GM18907 (cell line): Measurements from ENCODE around the gene RPS18.

Experiments
- ATAC-seq: cut with Tn5 transposase; IDR thresholded peaks from one replicate; pipeline ENCODE4 v1.9.1; 2021; ENCODE audit warnings: mild to moderate bottlenecking, moderate library complexity; ENCODE audit not compliant: unreplicated experiment

Gene RPS18

DNA sequence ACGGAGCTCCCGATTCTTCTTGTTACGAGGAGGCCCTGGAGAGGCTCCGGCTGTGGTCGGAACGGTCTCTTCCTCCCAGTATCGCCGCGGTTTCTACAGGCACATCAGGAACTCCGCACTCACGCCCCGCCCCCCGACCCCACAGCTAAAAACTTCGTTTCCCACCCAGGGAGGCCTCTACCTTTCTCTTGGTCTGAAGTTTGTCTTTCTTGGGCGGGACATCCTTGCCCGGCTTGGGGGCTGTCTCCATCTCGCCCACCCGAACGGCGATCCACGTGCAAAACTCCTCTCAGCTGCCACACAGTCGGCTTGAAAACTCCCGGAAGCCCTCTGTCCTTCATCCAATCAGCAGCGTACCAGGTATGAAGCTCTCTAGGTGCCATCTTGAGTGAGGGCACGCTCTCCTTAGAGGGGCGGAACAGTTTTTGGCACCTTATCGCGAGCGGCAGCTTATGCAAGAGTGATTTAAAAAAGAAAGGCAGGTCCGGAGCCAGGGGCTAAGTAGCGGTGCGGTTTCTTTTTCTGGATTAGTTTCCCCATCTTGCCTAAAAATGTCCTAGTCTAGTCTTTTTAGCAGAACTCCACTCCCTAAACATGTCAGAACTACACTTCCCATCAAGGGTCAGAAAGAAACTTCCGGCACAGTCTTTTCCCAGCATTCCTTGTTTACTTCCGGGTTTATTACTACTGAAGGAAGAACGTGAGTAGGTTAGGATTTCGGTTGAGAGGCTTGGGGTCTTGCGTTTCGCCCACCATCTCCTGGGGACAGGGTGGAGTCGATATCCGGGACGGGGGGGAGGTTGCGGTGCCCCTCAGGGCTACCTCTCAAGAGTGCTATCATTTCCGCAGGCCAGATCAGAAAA is 17.3 kb downstream of the RPS18 start, which contains the start of the genes PFDN6 and WDR46:
Gene PFDN6, plus strand, starts transcription at position 681 of the 863 bp plus-strand sequence. CDS start 256 bp downstream, outside the sequence.
Gene WDR46, minus strand, starts transcription at position 319 of the 863 bp plus-strand sequence. Its CDS starts 69 bp downstream, at position 250.
- peak; percentile 78 for ATAC-seq

DNA sequence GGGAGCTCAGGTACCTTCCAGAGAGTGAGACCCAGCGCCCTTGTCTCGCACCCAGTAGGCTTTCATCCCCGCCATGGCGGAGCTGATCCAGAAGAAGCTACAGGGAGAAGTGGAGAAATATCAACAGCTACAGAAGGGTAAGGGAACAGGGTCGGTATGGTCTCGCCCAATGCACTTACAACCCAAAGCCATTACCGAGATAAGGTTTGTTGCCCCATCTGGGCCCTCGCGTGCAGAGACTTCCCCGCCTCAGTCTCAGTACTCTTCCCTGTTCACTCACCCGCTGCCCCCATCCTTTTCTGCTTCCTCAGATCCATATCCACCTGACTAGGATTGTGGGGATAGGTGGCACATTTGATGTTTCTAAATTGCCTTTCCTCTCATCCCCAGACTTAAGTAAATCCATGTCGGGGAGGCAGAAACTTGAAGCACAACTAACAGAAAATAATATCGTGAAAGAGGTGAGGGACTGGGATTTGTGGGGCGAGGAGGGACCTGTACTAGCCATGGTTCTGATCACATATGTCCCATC is 18.0 kb downstream of the RPS18 start:
- peak; percentile 4 for ATAC-seq

DNA sequence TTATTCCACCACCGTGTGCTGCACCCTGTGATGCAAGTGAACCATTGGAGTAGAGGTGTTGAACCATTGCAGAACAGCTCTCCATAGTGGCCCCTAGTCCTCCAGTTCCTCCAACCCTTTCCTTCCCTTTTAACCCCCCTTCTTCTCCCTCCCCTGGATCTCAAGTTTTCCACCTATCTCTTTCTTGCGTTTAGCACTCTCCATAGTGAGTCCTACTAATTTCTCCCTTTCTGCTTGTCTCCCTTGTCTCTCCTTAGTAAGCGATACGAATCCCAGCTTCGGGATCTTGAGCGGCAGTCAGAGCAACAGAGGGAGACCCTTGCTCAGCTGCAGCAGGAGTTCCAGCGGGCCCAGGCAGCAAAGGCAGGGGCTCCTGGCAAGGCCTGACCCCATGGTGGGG is 18.6 kb downstream of the RPS18 start:
- ATAC-seq: no peak

DNA sequence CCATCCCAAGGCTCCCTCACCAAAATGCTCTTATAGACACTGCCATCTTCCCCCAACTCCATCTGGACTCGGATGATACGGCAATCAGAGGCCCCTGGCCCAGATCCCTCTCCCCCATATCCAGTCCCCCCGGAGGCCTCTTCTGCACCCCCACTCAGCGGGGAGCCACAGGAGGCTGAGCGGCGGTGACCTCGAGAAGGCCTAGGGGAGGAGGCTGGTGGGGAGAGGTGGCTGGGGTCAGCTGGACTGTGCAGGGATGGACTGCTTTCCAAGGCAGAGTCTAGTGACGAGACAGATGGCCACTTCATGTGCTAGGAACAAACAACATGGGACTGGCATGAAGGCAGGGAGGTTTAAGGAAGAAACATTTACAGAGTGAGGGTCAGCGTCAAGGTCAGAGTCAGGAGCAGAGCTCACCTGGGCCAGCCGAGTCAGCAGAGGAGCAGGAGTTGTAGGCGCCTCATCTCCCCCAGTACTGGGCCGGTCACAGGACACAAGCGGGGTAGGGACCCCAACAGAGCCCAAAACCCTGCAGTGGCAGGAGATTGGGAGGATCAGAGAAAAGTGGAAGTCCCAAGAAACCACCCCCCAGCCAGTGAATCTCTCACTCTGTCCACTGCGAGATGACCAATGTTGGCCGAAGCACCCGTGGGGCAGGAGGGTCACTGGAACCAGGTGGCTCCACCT is 21.3 kb downstream of the RPS18 start:
- ATAC-seq: no peak

DNA sequence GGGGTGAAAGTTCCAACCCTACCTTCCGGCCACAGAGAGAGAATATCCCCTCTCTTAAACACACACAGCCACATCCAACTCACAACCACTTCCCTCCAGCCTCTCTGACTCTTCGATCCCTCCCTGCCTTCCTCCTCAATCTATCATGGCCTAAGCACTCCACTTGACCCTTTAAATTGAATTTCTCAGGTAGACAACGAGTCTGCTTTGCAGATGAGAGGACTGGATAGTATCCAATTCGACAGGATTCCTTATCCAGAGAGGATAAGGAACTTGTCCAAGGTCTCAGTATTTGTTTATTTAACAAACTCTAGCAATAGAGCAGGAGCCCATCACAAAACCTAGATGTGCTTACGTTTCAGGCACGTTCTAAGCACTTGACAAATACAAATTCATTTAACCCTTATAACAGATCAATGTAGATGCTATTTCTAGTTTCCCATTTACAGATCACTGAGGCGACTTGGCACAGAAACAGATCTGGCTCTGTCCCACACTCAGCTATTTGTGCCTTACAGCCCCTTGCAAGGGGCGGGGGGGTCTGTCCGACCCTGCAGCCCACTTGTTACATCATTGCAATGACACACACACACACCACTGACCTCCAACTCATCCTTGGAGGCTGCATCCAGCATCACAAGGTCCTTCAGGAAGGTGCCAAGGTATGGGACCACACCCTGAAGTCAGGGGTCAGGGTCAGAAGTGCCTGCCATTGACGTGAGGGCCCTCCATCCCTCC is 22.4 kb downstream of the RPS18 start:
- no peak for ATAC-seq

DNA sequence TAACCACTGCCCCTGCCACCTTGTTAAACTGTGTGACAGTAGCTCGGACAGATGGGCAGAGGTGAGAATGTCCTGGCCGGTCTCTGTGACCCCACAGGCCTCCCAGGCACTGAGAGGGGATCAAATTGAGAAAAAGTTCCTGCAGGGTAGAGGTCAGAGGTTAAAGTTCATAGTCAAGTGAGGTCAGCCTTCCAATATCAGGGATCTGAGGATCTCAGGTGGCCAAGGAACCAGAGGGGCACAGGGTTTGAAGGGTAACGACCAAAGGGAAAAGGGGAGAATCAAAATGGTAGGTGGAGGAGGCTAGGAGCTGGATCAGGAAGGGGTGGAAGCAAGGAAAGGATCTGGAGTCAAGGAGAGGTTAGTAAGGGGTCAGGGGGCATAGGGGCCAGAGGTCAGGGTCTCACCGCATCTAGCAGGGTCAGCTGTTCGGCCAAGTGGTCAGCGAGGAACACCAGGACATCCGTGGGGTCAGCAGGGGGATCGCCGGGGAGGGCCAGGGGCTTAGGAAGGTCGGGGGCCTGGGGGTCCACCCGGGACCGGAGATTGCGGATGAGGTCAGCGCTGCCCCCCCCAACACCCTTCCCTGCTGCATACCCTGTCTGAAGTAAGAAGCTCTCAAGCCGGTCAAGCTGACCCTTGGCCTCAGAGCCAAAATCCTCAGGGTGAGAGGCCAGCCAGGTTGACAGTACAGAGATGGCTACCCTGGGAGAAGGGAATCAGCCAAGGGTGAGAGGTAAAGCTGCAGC is 23.9 kb downstream of the RPS18 start:
- ATAC-seq: no peak

DNA sequence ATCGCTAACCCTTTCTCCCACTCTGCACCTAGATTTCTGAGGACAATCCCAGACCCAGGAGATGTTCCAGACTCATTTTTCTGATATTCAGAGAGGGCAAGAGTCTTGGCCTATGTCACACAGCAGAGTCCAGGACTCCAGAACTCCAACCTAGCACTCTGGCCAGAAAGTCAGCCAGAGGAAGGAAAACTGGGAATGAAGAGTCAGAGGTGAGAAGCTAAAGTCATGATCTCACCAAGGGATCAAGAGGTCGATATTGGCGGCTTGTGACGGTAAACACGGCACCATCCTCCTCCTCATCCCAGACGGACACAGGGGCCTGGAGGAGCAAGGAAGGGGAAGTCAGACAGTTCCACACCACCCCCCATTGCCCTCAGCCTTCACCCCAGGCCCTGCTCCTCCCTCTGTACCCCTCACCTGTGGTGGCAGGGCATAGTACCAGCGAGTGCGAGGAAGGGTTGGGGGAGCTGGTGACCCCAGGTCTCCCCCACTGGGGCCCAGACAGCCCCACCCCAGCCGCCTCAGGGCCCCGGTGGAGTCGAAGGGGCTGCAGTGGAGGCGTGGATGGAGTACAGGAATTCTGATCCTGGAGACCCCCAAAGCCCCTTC is 25.0 kb downstream of the RPS18 start:
- no peak for ATAC-seq

DNA sequence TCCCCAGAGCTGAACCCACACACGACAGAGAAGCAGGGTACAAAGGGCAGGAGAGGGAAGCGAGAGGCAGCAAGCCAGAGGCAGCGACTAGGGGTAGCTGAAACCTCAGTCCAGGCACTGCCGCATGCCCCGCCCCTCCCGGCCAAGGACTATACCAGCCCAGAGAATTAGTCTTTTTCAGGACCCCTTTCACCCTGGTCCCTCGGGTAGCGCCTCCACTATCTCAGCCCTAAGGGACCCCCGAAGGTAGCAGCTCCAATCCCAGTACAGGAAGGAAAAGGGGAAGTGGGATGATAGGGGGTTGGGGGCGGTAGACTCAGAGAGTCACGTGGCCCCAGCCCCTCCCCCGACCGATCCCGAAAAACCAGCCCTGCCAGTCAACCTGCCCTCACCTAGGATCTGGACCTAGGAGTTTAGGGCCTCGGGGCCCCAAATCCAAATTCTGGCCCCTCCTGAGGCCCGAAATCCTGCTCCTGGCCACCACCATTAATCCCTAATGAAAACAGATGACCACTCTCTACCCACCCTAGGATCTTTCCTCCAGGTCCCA is 25.6 kb downstream of the RPS18 start:
- ATAC-seq: no peak

DNA sequence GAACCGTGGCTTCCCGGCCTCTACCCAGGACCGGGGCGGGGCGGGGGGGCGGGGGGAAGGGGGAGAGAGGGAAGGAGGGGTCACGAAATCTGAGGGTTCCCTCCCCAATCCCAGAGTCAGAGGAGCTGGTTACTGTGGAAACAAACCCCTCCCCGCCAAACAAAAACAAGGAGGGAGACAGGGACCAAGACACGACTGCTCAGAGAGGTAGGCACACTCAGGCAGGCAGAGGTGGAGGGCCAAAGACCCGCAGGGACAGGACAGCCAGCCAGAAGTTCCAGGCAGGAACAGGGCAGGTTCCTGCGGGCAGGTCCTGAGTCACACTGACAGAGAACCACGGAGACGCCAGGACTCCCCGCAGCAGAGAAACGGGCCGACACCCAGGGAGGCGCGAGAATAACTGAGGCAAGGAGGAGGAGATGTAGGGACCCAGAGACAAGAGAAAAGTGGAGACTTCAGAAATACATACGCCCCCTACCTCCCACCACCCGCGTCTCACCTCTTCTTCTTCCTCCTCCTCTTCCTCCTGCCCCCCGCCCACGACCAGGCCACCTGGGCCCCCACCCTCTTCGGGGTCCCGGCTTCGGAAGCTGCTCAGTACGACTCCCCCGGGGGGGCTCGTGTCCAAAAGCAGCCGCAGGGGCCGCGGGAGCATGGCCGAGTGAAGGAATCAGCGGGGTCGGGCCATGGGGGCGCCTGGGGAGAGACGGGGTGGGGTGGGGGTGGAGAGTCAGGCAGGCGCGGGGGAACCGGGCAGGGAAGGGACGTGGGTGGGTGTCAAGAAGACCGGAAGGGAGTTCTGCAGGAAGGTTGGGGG is 26.3 kb downstream of the RPS18 start:
- ATAC-seq: no peak

DNA sequence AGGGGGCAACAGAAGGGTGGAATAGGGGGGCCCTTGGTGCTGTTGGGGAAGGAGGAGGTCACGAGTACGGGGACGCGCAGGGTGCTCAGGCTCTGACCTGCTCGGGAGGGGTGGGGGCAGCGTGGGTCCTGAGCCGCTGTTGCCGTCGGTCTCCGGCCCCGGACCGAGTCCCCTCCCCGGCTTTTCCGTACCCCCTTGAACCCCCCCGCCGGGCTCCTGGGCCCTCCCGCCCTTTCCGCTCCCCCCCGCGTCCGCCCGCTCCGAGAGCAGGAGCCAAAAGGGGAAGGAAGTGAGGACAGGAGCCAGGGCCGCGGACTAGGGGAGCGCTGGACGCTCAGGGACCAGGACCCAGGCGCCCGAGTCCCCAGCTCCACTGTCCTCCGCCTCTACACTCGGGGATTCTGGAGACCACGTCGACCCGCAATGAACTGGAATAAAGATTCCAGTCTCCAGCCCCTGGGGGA is 26.9 kb downstream of the RPS18 start, which contains the start of gene RGL2:
Gene RGL2, minus strand, starts transcription at position 170 of the 464 bp plus-strand sequence. CDS start 332 bp downstream, outside the sequence.
- peak; percentile 27 for ATAC-seq

DNA sequence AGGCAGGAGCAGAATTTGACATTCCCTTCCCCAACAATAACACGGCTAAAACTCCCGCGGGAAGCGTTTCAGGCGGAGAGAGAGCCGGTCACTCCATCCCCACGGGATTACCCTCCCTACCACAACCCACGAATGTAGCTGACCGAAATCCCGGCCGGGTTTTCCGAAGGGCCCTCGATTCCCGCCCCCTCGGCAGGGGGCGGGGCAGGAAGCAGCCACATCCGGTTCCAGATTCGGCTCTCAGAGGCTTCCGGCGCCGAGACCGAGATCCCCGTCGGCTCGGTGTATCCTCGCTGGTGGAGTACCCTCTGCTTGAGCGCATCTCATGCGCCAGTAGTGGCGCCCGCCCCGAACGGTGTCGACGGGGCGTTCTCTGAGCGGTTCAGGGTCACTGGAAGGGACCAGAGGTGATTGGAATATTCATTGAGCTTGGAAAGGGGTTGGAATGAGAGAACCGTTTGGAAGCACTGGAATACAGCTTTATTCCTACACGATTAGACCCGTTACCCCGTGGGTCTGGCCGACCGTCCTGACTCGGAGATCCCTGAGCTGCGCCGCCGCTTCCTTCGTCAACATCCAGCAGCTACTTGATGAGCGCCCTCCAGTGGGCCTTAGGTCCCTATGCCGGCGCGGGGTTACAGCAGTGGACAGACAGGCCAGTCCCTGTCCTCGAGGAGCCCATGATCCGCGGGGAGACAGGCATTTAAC is 27.5 kb downstream of the RPS18 start:
- peak; percentile 73 for ATAC-seq

DNA sequence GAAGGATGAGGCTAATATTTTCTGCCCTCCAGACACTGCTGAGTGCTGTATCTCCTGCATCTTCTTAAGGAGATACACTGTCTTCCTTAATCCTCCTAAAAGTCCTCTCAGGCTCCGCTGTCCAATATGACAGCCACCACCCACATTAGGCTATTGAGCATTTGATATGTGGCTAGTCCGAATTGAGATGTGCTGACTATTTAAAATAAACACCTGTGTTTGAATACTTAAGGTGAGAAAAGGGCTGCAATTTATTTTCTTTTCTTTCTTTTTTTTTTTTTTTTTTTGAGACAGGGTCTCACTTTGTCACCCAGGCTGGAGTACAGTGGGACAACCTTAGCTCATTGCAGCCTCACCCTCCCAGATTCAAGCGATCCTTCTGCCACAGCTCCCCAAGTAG is 30.0 kb downstream of the RPS18 start:
- no peak for ATAC-seq

DNA sequence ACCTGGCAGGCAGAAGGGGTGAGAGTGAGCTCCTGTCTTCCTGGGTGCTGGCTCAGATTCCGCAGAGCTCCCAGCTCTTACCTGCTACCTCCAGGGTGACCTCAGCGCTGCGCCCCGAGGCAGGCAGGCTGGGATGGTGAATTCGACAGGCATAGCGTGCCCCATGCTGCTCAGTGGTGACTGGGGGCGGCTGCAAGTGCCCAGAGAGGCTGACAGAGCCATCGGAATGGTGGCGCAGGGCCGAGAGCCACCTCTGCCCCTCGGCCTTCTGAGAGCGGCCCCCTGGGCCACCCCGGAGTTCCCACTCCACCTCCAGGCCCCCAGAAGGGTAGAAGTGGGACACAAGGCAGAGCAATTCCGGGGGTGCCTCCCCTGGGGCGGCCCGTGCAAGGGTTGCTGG is 32.3 kb downstream of the RPS18 start:
- ATAC-seq: no peak

DNA sequence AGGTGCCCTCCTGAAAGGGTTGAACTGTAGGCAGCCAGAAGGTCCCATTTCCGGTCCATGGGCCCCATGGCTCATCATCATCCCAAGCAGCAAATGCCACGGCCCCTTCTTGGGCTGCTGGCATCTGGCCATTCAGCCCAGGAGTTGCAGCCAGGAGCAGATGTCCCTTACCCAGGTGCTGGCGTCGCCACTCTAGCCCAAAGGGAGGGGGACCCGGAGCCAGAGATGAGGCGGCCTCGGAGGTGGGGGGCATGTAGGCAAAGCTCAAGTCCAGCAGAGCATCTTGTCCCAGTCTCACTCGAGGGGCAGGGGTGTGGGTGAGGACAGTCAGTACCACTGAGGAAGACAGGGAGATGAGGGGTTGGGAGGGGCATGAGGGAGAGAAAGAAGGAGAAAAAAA is 33.2 kb downstream of the RPS18 start:
- ATAC-seq: no peak

DNA sequence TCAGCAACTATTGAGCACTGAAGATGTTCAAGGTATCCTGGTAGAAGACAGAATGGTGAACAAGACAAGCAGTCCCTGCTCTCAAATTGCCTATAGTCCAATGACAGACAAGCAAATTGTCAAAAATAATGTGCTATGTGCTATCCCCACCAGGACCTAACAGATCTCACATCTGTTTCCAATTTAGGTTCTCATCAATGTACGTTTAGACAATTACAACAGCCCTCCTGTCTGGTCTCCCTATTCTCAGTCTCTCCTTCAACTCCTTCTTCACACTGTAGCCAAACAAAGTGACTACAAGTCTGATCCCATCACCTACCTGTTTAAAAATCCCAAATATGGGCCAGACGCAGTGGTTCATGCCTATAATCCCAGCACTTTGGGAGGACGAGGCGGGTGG is 34.5 kb downstream of the RPS18 start:
- ATAC-seq: no peak

DNA sequence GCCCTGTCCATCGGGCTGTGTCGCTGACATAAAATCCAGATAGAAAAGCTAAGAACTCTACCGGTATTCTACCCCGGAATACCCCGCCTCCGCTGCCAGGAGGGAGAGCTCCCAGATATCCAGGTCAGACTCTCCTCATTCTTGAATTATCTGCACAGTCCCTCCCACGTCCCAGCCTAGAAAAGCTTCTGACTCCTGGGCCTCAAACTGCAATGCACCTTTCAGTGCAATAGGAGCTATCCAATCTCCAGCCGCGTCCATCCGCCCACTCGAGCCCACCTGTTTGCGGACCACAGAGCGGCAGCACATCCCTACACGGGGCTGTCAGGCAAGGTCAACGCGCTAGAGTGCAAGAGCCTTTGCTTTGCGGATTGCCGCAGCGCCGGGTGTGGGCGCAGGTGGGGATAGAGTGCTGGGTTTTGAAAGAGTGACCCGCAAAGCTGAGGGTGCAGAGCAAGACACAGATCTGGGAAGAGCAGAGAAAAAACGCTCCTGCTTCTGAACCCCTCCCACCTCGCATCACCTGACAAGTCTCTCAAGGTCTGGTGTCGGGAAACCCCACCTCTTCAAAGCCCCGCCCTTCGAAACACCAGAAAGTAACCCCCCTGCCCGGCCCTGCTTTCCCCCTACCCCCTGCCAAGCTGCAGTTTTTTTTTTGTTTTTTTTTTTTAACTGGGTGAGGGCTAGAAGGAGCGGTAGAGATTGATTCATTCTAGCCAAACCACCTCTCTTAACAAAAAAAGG is 40.7 kb downstream of the RPS18 start:
- ATAC-seq: no peak

DNA sequence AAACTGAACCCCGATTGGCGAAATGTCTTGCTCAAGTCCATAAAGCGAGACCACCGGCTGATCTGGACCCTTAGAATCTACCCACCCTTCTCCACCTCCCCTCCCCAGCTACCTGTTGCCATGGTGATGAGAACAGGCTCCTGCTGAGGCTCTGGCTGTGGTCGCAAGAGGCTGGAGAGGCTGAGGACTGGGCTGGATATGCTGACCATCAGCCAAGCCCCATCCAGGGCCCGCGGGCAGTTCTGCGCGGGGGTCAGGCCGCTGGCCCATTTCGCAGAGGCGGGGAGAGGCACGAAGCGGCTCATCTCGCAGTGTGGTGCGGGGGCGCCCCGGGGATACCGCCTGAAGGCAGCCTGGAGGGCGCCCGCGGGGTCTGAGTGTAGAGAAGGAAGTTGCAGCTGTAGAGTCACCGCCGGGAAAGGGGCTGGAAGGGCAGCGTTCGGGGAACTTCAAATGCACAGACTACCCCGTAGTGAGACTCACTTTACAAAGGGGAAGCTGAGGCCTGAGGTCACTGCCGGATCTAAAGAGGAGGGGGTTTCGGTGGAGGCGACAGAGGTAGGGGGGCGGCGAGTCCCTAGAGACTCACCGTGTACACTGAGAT is 41.3 kb downstream of the RPS18 start:
- no peak for ATAC-seq
